Rectal smooth muscle tissue (tissue), 1 donor: Measurements from ENCODE around the gene IL36B.

Experiments used
- H3K27ac ChIP-seq: one replicate; pipeline ENCODE4 v1.7.0; 2013; ENCODE audit warnings: low read depth, low read length, inconsistent platforms
- H3K27me3 ChIP-seq: one replicate; pipeline ENCODE4 v1.7.0; 2013; ENCODE audit warnings: low read length; ENCODE audit not compliant: control insufficient read depth, insufficient read depth
- H3K36me3 ChIP-seq: one replicate; pipeline ENCODE4 v1.7.0; 2013; ENCODE audit warnings: low read length; ENCODE audit not compliant: control insufficient read depth, insufficient read depth
- H3K4me1 ChIP-seq: one replicate; pipeline ENCODE4 v1.7.0; 2013; ENCODE audit warnings: low read length; ENCODE audit not compliant: control insufficient read depth, insufficient read depth
- H3K4me3 ChIP-seq: one replicate; pipeline ENCODE4 v1.7.0; 2013; ENCODE audit warnings: low read length
- H3K9ac ChIP-seq: one replicate; pipeline ENCODE4 v1.7.0; 2013; ENCODE audit warnings: low read length

The IL36B gene

GRCh38 chr2:113084249-113085000 lies 31.8 kb upstream of the IL36B start:
- H3K36me3 ChIP-seq = no peaks in the 10 kb centered on the region
- no peak overlapping the region for H3K4me3 ChIP-seq
- H3K4me1 ChIP-seq = no peaks in the 10 kb centered on the region
- no peak overlapping the region for H3K9ac ChIP-seq
- no peak overlapping the region for H3K27ac ChIP-seq
- H3K27me3 ChIP-seq = no peaks in the 10 kb centered on the region

DNA sequence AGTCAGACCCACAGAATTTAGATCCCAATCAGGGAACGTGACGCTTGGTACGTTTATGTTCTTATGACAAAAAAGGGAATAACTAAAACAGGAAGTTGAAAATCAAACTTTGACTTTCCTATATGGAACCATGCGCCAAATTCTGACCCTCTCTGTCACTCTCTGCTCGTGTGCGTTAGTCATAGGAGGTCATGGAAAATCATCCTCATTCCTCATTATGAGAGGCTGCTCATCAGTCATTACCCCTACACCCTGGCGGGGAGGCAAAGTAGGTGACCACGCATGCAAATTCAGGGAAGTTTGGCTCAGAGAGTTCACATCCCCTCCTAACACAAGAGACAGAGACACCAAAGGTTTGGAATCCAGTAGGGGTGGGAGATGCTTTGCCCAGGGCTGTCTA lies 30.6 kb upstream of the IL36B start:
- Histone ChIP-seq H3K27me3 (no peaks in the 10 kb centered on the region), H3K9ac (no peak overlapping the region), H3K27ac (no peak overlapping the region), H3K4me1 (no peaks in the 10 kb centered on the region), H3K36me3 (no peaks in the 10 kb centered on the region), H3K4me3 (no peak overlapping the region)

DNA sequence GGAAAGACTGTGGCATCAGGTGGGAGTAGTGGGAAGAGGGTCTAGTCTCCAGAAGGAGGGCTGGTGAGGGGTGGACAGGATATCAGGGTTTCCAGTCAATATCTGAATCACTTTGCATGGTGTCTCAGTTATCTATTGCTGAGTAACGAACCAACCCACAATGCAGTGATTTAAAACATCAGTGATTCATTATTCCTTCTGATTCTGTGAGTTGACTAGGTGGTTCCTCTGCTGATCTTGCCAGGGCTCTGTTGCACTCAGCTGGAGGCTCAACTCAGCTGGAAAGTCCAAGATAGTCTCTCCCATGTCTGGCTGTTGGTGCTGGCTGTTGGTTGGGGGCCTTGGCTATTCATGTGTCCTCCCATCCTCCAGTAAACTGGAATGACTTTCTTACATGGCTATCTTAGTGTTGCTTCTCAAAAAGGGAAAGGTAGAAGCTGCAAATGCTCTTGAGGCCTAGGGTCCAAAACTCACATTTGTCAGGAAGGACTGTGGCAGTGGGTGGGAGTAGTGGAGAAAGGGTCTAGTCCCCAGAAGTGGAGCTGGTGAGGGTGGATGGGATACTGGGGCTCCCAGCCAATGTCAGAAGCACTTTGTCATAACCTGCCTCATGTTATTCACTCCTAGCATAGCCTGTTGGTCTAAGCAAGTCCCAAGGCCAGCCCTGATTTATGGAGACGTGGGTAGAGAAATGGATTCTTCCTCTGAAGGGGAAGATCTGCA lies 29.0 kb upstream of the IL36B start:
- Histone ChIP-seq H3K9ac (no peak overlapping the region), H3K4me3 (no peak overlapping the region), H3K27me3 (no peaks in the 10 kb centered on the region), H3K27ac (no peak overlapping the region), H3K4me1 (no peaks in the 10 kb centered on the region), H3K36me3 (no peaks in the 10 kb centered on the region)

DNA sequence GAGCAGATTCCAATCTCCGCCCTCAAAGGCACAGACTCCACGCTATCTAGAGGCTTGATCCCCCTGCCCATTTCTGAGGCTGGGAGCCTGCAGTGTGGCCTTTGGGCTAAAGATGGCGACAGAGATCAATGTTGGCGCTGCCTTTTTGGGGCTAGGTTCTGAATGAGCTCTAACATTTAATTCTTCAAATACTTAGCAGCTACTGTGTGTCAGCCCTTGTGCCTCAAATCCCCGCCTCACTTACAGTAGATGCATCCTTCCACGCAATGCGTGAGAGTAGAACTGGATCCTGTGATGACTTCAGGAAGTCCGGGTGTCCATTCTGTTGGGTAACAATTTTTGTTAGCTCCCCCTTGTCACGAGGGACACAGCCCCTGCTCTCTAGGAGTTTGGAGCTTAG lies 27.5 kb upstream of the IL36B start:
- no peak overlapping the region for H3K4me3 ChIP-seq

GRCh38 chr2:113079131-113079530 lies 26.5 kb upstream of the IL36B start:
- Histone ChIP-seq H3K4me1 (no peaks in the 10 kb centered on the region), H3K9ac (no peak overlapping the region), H3K36me3 (no peaks in the 10 kb centered on the region), H3K27me3 (no peaks in the 10 kb centered on the region), H3K27ac (no peak overlapping the region), H3K4me3 (no peak overlapping the region)

More for the DNA sequence above, 27.5 kb upstream of the IL36B start:
- Histone ChIP-seq H3K27me3 (no peaks in the 10 kb centered on the region), H3K9ac (no peak overlapping the region), H3K4me1 (no peaks in the 10 kb centered on the region), H3K36me3 (no peaks in the 10 kb centered on the region), H3K27ac (no peak overlapping the region)

DNA sequence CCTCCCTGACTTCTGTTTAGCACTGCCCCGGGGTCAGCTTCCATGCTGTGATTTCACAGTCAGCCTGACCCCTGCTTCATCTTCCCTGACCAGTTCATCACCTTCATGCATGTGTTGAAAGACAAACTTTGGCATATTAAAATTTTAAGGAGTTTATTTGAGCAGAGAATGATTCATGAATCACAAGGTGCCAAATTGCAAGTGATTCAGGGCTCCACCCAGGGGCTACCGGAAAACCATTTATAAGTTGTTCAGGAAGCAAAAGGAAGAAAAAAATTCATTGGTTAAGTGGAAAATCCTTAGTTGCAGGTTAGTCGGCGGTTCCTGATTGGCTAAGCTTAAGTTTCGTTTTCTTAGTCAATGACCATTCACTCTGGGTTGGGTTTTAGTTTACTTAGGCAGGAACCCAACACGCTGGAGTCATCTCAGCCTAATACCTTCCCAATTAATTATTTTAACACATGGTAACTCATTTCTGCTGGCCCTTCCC lies 25.7 kb upstream of the IL36B start:
- Histone ChIP-seq H3K27me3 (no peaks in the 10 kb centered on the region), H3K4me1 (no peaks in the 10 kb centered on the region), H3K36me3 (no peaks in the 10 kb centered on the region), H3K4me3 (no peak overlapping the region), H3K27ac (no peak overlapping the region), H3K9ac (no peak overlapping the region)

GRCh38 chr2:113077921-113078320 lies 25.3 kb upstream of the IL36B start:
- no peaks in the 10 kb centered on the region for H3K27me3 ChIP-seq
- no peak overlapping the region for H3K27ac ChIP-seq
- H3K4me3 ChIP-seq = no peak overlapping the region
- no peak overlapping the region for H3K9ac ChIP-seq
- H3K4me1 ChIP-seq = no peaks in the 10 kb centered on the region
- H3K36me3 ChIP-seq = no peaks in the 10 kb centered on the region

DNA sequence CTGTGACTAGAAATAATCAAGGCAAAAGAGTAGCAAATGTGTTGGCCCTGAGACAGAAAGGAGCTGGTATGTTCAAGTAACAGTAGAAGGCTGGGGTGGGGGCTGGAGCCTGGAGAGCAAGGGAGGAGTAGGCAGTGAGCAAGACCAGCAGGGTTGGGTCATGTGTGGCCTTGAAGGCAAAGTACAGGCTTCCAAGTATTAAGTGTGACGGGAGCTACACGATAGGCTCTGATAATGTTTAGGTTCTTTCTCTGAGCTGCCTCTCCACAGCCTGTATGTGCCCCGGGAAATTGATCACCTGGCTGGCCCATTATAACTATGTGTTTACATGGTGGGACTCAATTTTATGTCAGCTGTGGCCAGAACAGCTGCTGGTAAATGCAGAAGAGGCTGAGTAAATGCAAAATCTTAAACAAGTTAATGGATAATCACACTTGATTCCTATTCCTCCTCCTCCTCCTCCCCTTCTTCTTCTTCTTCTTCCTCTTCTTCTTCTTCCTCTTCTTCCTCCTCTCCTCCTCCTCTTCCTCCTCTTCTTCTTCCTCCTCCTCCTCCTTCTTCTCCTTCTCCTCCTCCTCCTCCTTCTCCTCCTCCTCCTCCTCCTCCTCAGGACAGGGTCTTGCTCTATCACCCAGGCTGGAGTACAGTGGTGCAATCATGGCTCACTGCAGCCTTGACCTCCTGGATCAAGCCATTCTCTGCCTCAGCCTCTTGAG lies 24.4 kb upstream of the IL36B start:
- no peak overlapping the region for H3K27ac ChIP-seq
- H3K4me1 ChIP-seq = no peaks in the 10 kb centered on the region
- no peaks in the 10 kb centered on the region for H3K27me3 ChIP-seq
- H3K9ac ChIP-seq = no peak overlapping the region
- no peaks in the 10 kb centered on the region for H3K36me3 ChIP-seq
- no peak overlapping the region for H3K4me3 ChIP-seq

- no peaks in the 10 kb centered on the region for H3K36me3 ChIP-seq
- H3K27ac ChIP-seq = no peak overlapping the region
- no peaks in the 10 kb centered on the region for H3K27me3 ChIP-seq
Observed at GRCh38 chr2:113075600-113075999, 22.9 kb upstream of the IL36B start.

DNA sequence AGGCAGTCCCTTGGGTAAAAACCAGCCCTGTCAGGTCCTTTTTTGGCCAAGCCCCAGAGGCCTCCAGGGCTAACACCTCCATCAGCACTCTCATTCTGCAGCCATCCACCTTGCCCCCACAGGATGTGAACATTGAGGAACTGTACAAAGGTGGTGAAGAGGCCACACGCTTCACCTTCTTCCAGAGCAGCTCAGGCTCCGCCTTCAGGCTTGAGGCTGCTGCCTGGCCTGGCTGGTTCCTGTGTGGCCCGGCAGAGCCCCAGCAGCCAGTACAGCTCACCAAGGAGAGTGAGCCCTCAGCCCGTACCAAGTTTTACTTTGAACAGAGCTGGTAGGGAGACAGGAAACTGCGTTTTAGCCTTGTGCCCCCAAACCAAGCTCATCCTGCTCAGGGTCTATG lies 22.4 kb upstream of the IL36B start:
- H3K36me3 ChIP-seq = no peaks in the 10 kb centered on the region
- no peak overlapping the region for H3K27ac ChIP-seq
- no peaks in the 10 kb centered on the region for H3K27me3 ChIP-seq
- no peak overlapping the region for H3K9ac ChIP-seq
- H3K4me3 ChIP-seq = no peak overlapping the region
- no peaks in the 10 kb centered on the region for H3K4me1 ChIP-seq

More at GRCh38 chr2:113075600-113075999, 22.9 kb upstream of the IL36B start:
- Histone ChIP-seq H3K9ac (no peak overlapping the region), H3K4me3 (no peak overlapping the region), H3K4me1 (no peaks in the 10 kb centered on the region)

- H3K27me3 ChIP-seq = no peaks in the 10 kb centered on the region
- H3K4me1 ChIP-seq = no peaks in the 10 kb centered on the region
Observed at GRCh38 chr2:113073325-113073834, 20.7 kb upstream of the IL36B start.

DNA sequence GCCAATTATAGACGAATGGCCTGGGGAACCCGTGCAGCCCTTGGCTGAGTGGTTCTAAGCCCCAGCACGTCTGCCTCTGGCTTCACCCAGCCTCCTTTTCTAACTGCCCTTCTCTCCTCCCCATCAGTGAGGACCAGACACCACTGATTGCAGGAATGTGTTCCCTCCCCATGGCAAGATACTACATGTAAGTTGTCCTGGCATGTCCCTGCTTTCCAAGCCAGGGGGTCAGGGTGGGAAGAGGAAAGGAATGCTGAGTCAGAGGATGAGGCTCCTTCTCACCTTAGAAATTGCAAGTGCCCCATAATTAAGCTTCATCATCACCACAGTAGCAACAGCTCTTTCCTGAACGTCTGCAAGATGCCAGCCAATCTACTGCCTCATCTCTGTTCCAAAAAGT lies 19.9 kb upstream of the IL36B start:
- no peak overlapping the region for H3K27ac ChIP-seq
- no peaks in the 10 kb centered on the region for H3K4me1 ChIP-seq
- no peaks in the 10 kb centered on the region for H3K36me3 ChIP-seq
- no peak overlapping the region for H3K4me3 ChIP-seq
- H3K27me3 ChIP-seq = no peaks in the 10 kb centered on the region
- no peak overlapping the region for H3K9ac ChIP-seq

More at GRCh38 chr2:113073325-113073834, 20.7 kb upstream of the IL36B start:
- Histone ChIP-seq H3K9ac (no peak overlapping the region), H3K27ac (no peak overlapping the region), H3K36me3 (no peaks in the 10 kb centered on the region), H3K4me3 (no peak overlapping the region)
